Large intestine (tissue), 3 donors: Measurements from ENCODE around the gene PLEKHG7. TPM values are rescaled to one million over a fixed set of nuclear protein-coding genes. Genes with fewer than 3 reads are reported as not detected.

Experiments used
- DNase-seq, 2 donors: peaks; one replicate each; pipeline versions ENCODE4 v3.0.0 to v3.0.0-alpha.2; 2013
- H3K27ac ChIP-seq: one replicate; pipeline ENCODE4 v1.5.1; 2013; ENCODE audit warnings: low read length
- H3K27me3 ChIP-seq: 2 replicates; pipeline ENCODE4 v1.6.1; 2013; ENCODE audit warnings: low read length; ENCODE audit not compliant: control insufficient read depth, insufficient read depth
- H3K36me3 ChIP-seq: 2 replicates; pipeline ENCODE4 v1.6.1; 2013; ENCODE audit warnings: low read length; ENCODE audit not compliant: control insufficient read depth, insufficient read depth
- H3K4me1 ChIP-seq: one replicate; pipeline ENCODE4 v1.6.1; 2013; ENCODE audit warnings: low read length; ENCODE audit not compliant: control insufficient read depth, insufficient read depth
- H3K4me3 ChIP-seq: one replicate; pipeline ENCODE4 v1.5.1; 2013; ENCODE audit warnings: low read length
- H3K9me3 ChIP-seq: one replicate; pipeline ENCODE4 v1.6.1; 2013; ENCODE audit warnings: mild to moderate bottlenecking, low read depth, low read length, moderate library complexity; ENCODE audit not compliant: control insufficient read depth
- WGBS: methylation state at CpG from one replicate; pipeline ENCODE4 v1.1.5; 2013; ENCODE audit warnings: low lambda C conversion rate; ENCODE audit not compliant: insufficient coverage; 5-methylcytosine and 5-hydroxymethylcytosine counted together
- polyA plus RNA-seq: library from polyadenylated mRNA; unstranded; fragments of 120-200 nt; gene quantifications from one replicate; pipeline ENCODE4 v1.2.1, GENCODE V29; 2013

The PLEKHG7 gene
- polyA plus RNA-seq, 1 donor, result 0.54 TPM

GRCh38 chr12:92706594-92706993 is 3.8 kb downstream of the PLEKHG7 start:
- Histone ChIP-seq H3K9me3 (no peaks in the 10 kb centered on the region), H3K27me3 (no peaks in the 10 kb centered on the region), H3K4me3 (no peak overlapping the region), H3K27ac (no peak overlapping the region), H3K4me1 (peaks cover 8% of the 10 kb centered on the region), H3K36me3 (no peaks in the 10 kb centered on the region)
- DNase-seq, result no peak
- no CpG with 5 or more reads among the region's 7 CpGs for WGBS

GRCh38 chr12:92707926-92708325 is 5.1 kb downstream of the PLEKHG7 start:
- Histone ChIP-seq H3K27me3 (no peaks in the 10 kb centered on the region), H3K4me1 (peaks cover 6% of the 10 kb centered on the region), H3K9me3 (no peaks in the 10 kb centered on the region), H3K36me3 (no peaks in the 10 kb centered on the region), H3K4me3 (no peak overlapping the region), H3K27ac (no peak overlapping the region)
- WGBS, result no CpG with 5 or more reads among the region's 1 CpG
- no peak for DNase-seq

GRCh38 chr12:92715625-92716024 is 12.8 kb downstream of the PLEKHG7 start:
- DNase-seq, result no peak
- no CpG with 5 or more reads among the region's 1 CpG for WGBS

GRCh38 chr12:92717202-92717601 is 14.4 kb downstream of the PLEKHG7 start:
- H3K4me1 ChIP-seq, result no peaks in the 10 kb centered on the region
- no peaks in the 10 kb centered on the region for H3K27me3 ChIP-seq
- H3K9me3 ChIP-seq, result no peaks in the 10 kb centered on the region
- H3K27ac ChIP-seq, result no peak overlapping the region
- WGBS, result no CpG with 5 or more reads among the region's 2 CpGs
- DNase-seq, result no peak
- no peaks in the 10 kb centered on the region for H3K36me3 ChIP-seq
- no peak overlapping the region for H3K4me3 ChIP-seq

More at GRCh38 chr12:92715625-92716024, 12.8 kb downstream of the PLEKHG7 start:
- Histone ChIP-seq H3K9me3 (no peaks in the 10 kb centered on the region), H3K36me3 (no peaks in the 10 kb centered on the region), H3K27ac (no peak overlapping the region), H3K4me1 (no peaks in the 10 kb centered on the region), H3K27me3 (no peaks in the 10 kb centered on the region), H3K4me3 (no peak overlapping the region)

- Histone ChIP-seq H3K4me3 (no peak overlapping the region), H3K9me3 (no peaks in the 10 kb centered on the region), H3K36me3 (no peaks in the 10 kb centered on the region), H3K27me3 (no peaks in the 10 kb centered on the region), H3K4me1 (no peaks in the 10 kb centered on the region), H3K27ac (no peak overlapping the region)
- WGBS, result 67% methylated on average over 1 of the region's 2 CpGs
- DNase-seq, result no peak
Observed at GRCh38 chr12:92718483-92718990, 15.7 kb downstream of the PLEKHG7 start.

GRCh38 chr12:92719674-92720073 is 16.9 kb downstream of the PLEKHG7 start:
- Histone ChIP-seq H3K4me1 (no peaks in the 10 kb centered on the region), H3K4me3 (no peak overlapping the region), H3K9me3 (no peaks in the 10 kb centered on the region), H3K36me3 (no peaks in the 10 kb centered on the region), H3K27ac (no peak overlapping the region), H3K27me3 (no peaks in the 10 kb centered on the region)
- no peak for DNase-seq
- no CpG with 5 or more reads among the region's 6 CpGs for WGBS

- Histone ChIP-seq H3K4me1 (no peaks in the 10 kb centered on the region), H3K27me3 (no peaks in the 10 kb centered on the region), H3K9me3 (no peaks in the 10 kb centered on the region), H3K4me3 (no peak overlapping the region), H3K27ac (no peak overlapping the region), H3K36me3 (no peaks in the 10 kb centered on the region)
- DNase-seq, result no peak
- WGBS, result 80% methylated on average over 2 of the region's 8 CpGs
Observed at GRCh38 chr12:92721130-92721529, 18.3 kb downstream of the PLEKHG7 start.

GRCh38 chr12:92721656-92722055 is 18.9 kb downstream of the PLEKHG7 start:
- DNase-seq, result no peak
- Histone ChIP-seq H3K36me3 (no peaks in the 10 kb centered on the region), H3K4me1 (no peaks in the 10 kb centered on the region), H3K27ac (no peak overlapping the region), H3K9me3 (no peaks in the 10 kb centered on the region), H3K4me3 (no peak overlapping the region), H3K27me3 (no peaks in the 10 kb centered on the region)
- WGBS, result no CpG with 5 or more reads among the region's 1 CpG

GRCh38 chr12:92722897-92723296 is 20.1 kb downstream of the PLEKHG7 start:
- Histone ChIP-seq H3K4me3 (no peak overlapping the region), H3K27ac (no peak overlapping the region), H3K36me3 (no peaks in the 10 kb centered on the region), H3K27me3 (no peaks in the 10 kb centered on the region), H3K9me3 (no peaks in the 10 kb centered on the region), H3K4me1 (no peaks in the 10 kb centered on the region)
- WGBS, result no CpG with 5 or more reads among the region's 3 CpGs
- DNase-seq, result no peak

- H3K4me3 ChIP-seq, result no peak overlapping the region
- no peak for DNase-seq
- H3K27ac ChIP-seq, result no peak overlapping the region
- 100% methylated on average over 1 of the region's 4 CpGs for WGBS
- H3K9me3 ChIP-seq, result no peaks in the 10 kb centered on the region
- no peaks in the 10 kb centered on the region for H3K27me3 ChIP-seq
- H3K4me1 ChIP-seq, result no peaks in the 10 kb centered on the region
- no peaks in the 10 kb centered on the region for H3K36me3 ChIP-seq
Observed at GRCh38 chr12:92726850-92727249, 24.1 kb downstream of the PLEKHG7 start.

GRCh38 chr12:92729773-92730305 is 27.1 kb downstream of the PLEKHG7 start:
- H3K9me3 ChIP-seq, result no peaks in the 10 kb centered on the region
- DNase-seq, result no peak
- H3K36me3 ChIP-seq, result no peaks in the 10 kb centered on the region
- no peaks in the 10 kb centered on the region for H3K27me3 ChIP-seq
- WGBS, result no CpG with 5 or more reads among the region's 1 CpG
- H3K4me1 ChIP-seq, result no peaks in the 10 kb centered on the region
- no peak overlapping the region for H3K4me3 ChIP-seq
- no peak overlapping the region for H3K27ac ChIP-seq
